Parathyroid adenoma (tissue), 2 donors: ENCODE measurements around the gene ABTB1.
"Not testable (repeated sequence)": the region's sequence is repeated elsewhere in the genome, so short reads cannot be mapped to it uniquely, and the experiment has no call there.

Source experiments
- H2AFZ ChIP-seq: fragments of 300-600 bp; sonication (generic); one replicate; pipeline ENCODE4 v1.7.0; 2017; ENCODE audit warnings: antibody characterized with exemption, mild to moderate bottlenecking
- H3K27ac ChIP-seq: fragments of 300-600 bp; sonication (generic); one replicate; pipeline ENCODE4 v1.7.0; 2017
- H3K27me3 ChIP-seq: fragments of 300-600 bp; sonication (generic); one replicate; pipeline ENCODE4 v1.7.0; 2017; ENCODE audit warnings: low read length; ENCODE audit not compliant: control insufficient read depth, insufficient read depth
- H3K36me3 ChIP-seq: fragments of 300-600 bp; sonication (generic); one replicate; pipeline ENCODE4 v1.7.0; 2017; ENCODE audit warnings: low read length; ENCODE audit not compliant: control insufficient read depth, insufficient read depth
- H3K4me1 ChIP-seq: fragments of 300-600 bp; sonication (generic); one replicate; pipeline ENCODE4 v1.7.0; 2017; ENCODE audit warnings: control low read depth
- H3K4me2 ChIP-seq: fragments of 300-600 bp; sonication (generic); one replicate; pipeline ENCODE4 v1.7.0; 2017; ENCODE audit warnings: low read length
- H3K4me3 ChIP-seq: fragments of 300-600 bp; sonication (generic); one replicate; pipeline ENCODE4 v1.7.0; 2017; ENCODE audit warnings: low read depth, low read length
- H3K79me2 ChIP-seq: fragments of 300-600 bp; sonication (generic); one replicate; pipeline ENCODE4 v1.7.0; 2017; ENCODE audit warnings: control low read depth
- H3K9ac ChIP-seq: fragments of 300-600 bp; sonication (generic); one replicate; pipeline ENCODE4 v1.7.0; 2017; ENCODE audit warnings: mild to moderate bottlenecking
- H3K9me3 ChIP-seq: fragments of 300-600 bp; sonication (generic); one replicate; pipeline ENCODE4 v1.7.0; 2017; ENCODE audit warnings: low read length; ENCODE audit not compliant: control insufficient read depth
- CTCF ChIP-seq: fragments of 300-600 bp; sonication (generic); IDR thresholded peaks from one replicate; pipeline ENCODE4 v1.7.0; 2017; ENCODE audit warnings: antibody characterized with exemption, mild to moderate bottlenecking
- donor health status: primary hyperparathyroidism.

ABTB1 gene

GRCh38 chr3:127680146-127680661, 7.5 kb downstream of the ABTB1 start:
- no peak overlapping the region for H2AFZ ChIP-seq
- no peaks in the 10 kb centered on the region for H3K27me3 ChIP-seq
- no peak overlapping the region for H3K27ac ChIP-seq
- TF ChIP-seq CTCF, result no peak
- no peak overlapping the region for H3K9ac ChIP-seq
- no peak overlapping the region for H3K4me2 ChIP-seq
- H3K9me3 ChIP-seq, result no peaks in the 10 kb centered on the region
- no peaks in the 10 kb centered on the region for H3K36me3 ChIP-seq
- no peaks in the 10 kb centered on the region for H3K4me1 ChIP-seq
- no peak overlapping the region for H3K4me3 ChIP-seq
- no peaks in the 10 kb centered on the region for H3K79me2 ChIP-seq

DNA sequence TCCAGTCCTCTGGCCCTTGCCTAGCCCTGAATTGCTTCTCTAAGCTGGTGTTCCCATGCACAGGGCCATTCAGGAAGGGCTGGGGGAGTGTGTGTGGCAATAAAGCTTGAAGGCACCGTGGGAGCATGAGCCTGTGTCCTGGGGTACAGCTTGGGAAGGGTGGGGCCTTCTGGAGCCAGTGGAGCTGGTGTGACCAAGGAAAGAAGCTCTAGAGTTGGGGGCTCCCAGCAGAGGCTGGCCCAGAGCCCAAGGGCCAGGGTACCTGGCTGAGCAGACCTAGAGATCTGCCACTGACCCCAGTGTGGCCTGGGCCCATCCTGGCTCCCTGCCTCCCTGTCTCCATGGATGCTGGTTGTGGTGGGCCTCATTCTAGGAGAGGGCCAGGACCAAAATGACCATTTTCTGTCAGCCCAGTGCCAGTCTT, 8.1 kb downstream of the ABTB1 start:
- no peaks in the 10 kb centered on the region for H3K9me3 ChIP-seq
- no peak overlapping the region for H2AFZ ChIP-seq
- no peak overlapping the region for H3K4me2 ChIP-seq
- H3K79me2 ChIP-seq, result no peaks in the 10 kb centered on the region
- TF ChIP-seq CTCF, result no peak
- no peaks in the 10 kb centered on the region for H3K4me1 ChIP-seq
- no peak overlapping the region for H3K9ac ChIP-seq
- H3K4me3 ChIP-seq, result no peak overlapping the region
- no peaks in the 10 kb centered on the region for H3K36me3 ChIP-seq
- no peaks in the 10 kb centered on the region for H3K27me3 ChIP-seq
- H3K27ac ChIP-seq, result no peak overlapping the region

- H3K9me3 ChIP-seq, result not testable (repeated sequence)
Measured at GRCh38 chr3:127682175-127682554, 9.4 kb downstream of the ABTB1 start.

GRCh38 chr3:127682561-127682960, 9.8 kb downstream of the ABTB1 start:
- H3K4me2 ChIP-seq, result no peak overlapping the region
- no peaks in the 10 kb centered on the region for H3K36me3 ChIP-seq
- H2AFZ ChIP-seq, result no peak overlapping the region
- no peak overlapping the region for H3K9ac ChIP-seq
- H3K27ac ChIP-seq, result no peak overlapping the region
- no peaks in the 10 kb centered on the region for H3K9me3 ChIP-seq
- no peak overlapping the region for H3K4me3 ChIP-seq
- H3K79me2 ChIP-seq, result no peaks in the 10 kb centered on the region
- TF ChIP-seq CTCF, result no peak
- no peaks in the 10 kb centered on the region for H3K4me1 ChIP-seq
- no peaks in the 10 kb centered on the region for H3K27me3 ChIP-seq

More at GRCh38 chr3:127682175-127682554, 9.4 kb downstream of the ABTB1 start:
- H3K9ac ChIP-seq, H3K79me2 ChIP-seq, H3K4me1 ChIP-seq, H3K36me3 ChIP-seq, H3K27ac ChIP-seq, H3K4me3 ChIP-seq, H2AFZ ChIP-seq, H3K4me2 ChIP-seq, H3K27me3 ChIP-seq: not testable (repeated sequence)

DNA sequence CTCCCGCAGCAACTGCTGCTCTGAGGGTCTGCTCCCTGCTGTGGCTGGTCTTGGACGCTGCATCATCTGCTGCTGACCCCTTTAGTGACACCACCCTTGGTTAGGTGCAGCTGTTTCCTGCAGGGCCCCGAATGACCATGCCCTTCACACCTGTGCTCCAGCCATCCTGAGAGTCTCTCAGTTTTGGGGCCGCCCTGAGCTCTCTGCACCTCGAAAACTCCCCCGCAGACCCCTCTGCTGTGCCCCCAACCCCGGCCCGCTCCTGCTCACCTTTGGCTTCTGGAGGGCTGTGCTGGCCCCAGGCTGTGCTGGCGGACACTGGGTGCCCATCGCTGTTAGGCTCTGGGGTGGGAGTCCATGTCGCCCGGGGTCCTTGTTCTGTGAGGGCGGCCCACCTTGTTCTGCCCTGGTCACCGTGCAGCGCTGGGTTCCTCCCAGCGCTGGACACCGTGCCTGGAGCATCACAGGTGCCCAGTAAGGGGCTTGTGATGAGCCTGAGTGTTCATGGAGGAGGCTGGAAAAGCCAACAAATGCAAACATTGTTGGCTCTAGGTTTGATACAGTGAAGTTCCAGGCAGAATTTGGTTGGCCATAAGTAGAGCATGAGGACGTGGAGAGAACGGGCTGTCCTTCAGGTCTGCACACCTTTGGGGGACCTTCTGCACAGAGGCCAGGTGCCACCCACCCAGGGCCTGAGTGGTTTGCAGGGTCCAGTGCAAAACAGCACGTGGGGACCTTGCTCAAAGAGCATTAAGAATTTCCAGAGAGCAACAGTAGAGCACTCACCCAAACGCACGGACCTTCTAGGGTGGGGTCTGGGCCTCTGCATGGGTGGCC, 12.3 kb downstream of the ABTB1 start:
- no peaks in the 10 kb centered on the region for H3K9me3 ChIP-seq
- no peak overlapping the region for H3K4me3 ChIP-seq
- no peaks in the 10 kb centered on the region for H3K4me1 ChIP-seq
- no peak overlapping the region for H2AFZ ChIP-seq
- H3K9ac ChIP-seq, result no peak overlapping the region
- no peak overlapping the region for H3K27ac ChIP-seq
- no peak for TF ChIP-seq CTCF
- no peaks in the 10 kb centered on the region for H3K36me3 ChIP-seq
- H3K4me2 ChIP-seq, result no peak overlapping the region
- H3K27me3 ChIP-seq, result no peaks in the 10 kb centered on the region
- H3K79me2 ChIP-seq, result no peaks in the 10 kb centered on the region
